Measurements from ENCODE around the gene SH3BP4. TPM values are rescaled to one million over a fixed set of nuclear protein-coding genes. Genes with fewer than 3 reads are reported as not detected.
A peak's percentile ranks its signal among the peaks of the same experiment; 100 is the strongest.

Gene SH3BP4
- total and polyA plus RNA-seq, 2 of the 13 experiments (the other 11 are each of a cell fraction or from before 2014, with no cell fraction given), result 34.6 to 99.1 TPM

DNA sequence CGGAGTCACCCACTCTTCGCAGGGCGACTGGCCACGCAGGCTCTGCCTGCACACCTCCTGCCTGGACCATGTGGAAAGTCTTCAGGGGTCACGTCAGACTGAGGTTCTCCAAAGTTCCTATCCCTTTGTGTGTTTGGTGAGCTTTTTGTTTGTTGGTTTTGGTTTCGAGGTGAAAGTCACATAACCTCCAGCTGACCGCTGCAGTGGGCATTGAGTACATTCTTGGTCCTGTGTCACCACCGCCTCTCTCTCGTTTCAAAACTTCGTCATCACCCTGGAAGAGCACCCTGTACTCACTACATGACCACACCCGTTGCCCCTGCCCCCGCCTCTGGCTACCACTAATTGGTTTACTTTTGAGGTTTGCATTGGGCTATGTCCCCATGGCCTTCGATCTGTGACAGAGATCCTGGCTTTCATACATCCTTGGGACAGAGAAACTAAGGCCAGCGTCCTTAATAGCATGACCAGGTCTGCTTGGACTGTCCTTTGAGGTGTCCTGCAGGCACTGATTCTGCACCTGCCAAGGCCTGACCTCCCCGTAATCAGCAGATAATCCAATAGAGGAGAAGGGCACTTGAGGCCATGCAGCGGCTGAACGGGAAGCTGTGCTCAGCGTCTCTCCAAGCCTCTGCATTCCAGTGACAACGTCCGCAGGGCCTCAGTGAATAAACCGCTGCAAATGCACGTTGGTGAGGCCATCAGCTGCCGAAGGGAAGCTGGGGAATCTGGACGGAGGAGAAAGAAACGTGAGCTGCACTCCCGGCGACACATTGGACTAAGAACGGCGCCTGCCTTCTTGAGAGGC is 46.8 kb downstream of the SH3BP4 start (continued):
- TF ChIP-seq ZNF569 (CRISPR knock-in tag; IDR thresholded peaks at IDR 0.05; ENCODE audit: borderline replicate concordance) (no peak), IRX3 (CRISPR knock-in tag; IDR thresholded peaks at IDR 0.05; ENCODE audit: borderline replicate concordance, low read depth) (0 out of 2 replicates have a peak, but pooled peaks have one; percentile 38), MAF1 (CRISPR knock-in tag; IDR thresholded peaks at IDR 0.05; ENCODE audit: borderline replicate concordance) (no peak), TAF1 (CRISPR knock-in tag; IDR thresholded peaks at IDR 0.05) (peak; percentile 25; the same call in 1 of the 2 replicates), ZNF30 (CRISPR knock-in tag; IDR thresholded peaks at IDR 0.05) (no peak), ZNF510 (CRISPR knock-in tag; IDR thresholded peaks at IDR 0.05; ENCODE audit: low read depth) (no peak), CBX2 (IDR thresholded peaks at IDR 0.05; ENCODE audit: low read depth, low read length) (no peak), CBX2 (CRISPR knock-in tag; IDR thresholded peaks at IDR 0.05; ENCODE audit: low read depth) (no peak), ZNF572 (CRISPR knock-in tag; IDR thresholded peaks at IDR 0.05) (0 out of 2 replicates have a peak, but pooled peaks have one; percentile 55), NONO (IDR thresholded peaks at IDR 0.05) (no peak), NONO (CRISPR knock-in tag; conservative IDR thresholded peaks at IDR 0.05) (peak; percentile 81; the same call in 1 of the 2 replicates), ZNF629 (CRISPR knock-in tag; conservative IDR thresholded peaks at IDR 0.05) (no peak), NCOA5 (CRISPR knock-in tag; IDR thresholded peaks at IDR 0.05) (no peak), ZNF709 (CRISPR knock-in tag; IDR thresholded peaks at IDR 0.05) (no peak; the same call in 1 of the 2 replicates), MEF2D (CRISPR knock-in tag; IDR thresholded peaks at IDR 0.05) (peak; percentile 73; the same call in 1 of the 2 replicates), ZNF562 (CRISPR knock-in tag; IDR thresholded peaks at IDR 0.05; ENCODE audit: borderline replicate concordance) (no peak), BATF2 (CRISPR knock-in tag; IDR thresholded peaks at IDR 0.05) (no peak), PHF21A (CRISPR knock-in tag; IDR thresholded peaks at IDR 0.05) (peak; percentile 66; the same call in 1 of the 2 replicates), ZNF746 (CRISPR knock-in tag; IDR thresholded peaks at IDR 0.05) (no peak), ZNF670 (CRISPR knock-in tag; IDR thresholded peaks at IDR 0.05; ENCODE audit: borderline replicate concordance) (no peak), ZNF570 (CRISPR knock-in tag; IDR thresholded peaks at IDR 0.05; ENCODE audit: borderline replicate concordance) (no peak)
- TF ChIP-seq, protein P1, sequence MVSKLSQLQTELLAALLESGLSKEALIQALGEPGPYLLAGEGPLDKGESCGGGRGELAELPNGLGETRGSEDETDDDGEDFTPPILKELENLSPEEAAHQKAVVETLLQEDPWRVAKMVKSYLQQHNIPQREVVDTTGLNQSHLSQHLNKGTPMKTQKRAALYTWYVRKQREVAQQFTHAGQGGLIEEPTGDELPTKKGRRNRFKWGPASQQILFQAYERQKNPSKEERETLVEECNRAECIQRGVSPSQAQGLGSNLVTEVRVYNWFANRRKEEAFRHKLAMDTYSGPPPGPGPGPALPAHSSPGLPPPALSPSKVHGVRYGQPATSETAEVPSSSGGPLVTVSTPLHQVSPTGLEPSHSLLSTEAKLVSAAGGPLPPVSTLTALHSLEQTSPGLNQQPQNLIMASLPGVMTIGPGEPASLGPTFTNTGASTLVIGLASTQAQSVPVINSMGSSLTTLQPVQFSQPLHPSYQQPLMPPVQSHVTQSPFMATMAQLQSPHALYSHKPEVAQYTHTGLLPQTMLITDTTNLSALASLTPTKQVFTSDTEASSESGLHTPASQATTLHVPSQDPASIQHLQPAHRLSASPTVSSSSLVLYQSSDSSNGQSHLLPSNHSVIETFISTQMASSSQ (IDR thresholded peaks at IDR 0.05; ENCODE audit: low read depth), result peak; percentile 30; the same call in 1 of the 2 replicates
- TF ChIP-seq, protein P1 (CRISPR knock-in tag; IDR thresholded peaks at IDR 0.05; ENCODE audit: borderline replicate concordance), result no peak; the same call in 1 of the 2 replicates
- TF ChIP-seq, protein P2, sequence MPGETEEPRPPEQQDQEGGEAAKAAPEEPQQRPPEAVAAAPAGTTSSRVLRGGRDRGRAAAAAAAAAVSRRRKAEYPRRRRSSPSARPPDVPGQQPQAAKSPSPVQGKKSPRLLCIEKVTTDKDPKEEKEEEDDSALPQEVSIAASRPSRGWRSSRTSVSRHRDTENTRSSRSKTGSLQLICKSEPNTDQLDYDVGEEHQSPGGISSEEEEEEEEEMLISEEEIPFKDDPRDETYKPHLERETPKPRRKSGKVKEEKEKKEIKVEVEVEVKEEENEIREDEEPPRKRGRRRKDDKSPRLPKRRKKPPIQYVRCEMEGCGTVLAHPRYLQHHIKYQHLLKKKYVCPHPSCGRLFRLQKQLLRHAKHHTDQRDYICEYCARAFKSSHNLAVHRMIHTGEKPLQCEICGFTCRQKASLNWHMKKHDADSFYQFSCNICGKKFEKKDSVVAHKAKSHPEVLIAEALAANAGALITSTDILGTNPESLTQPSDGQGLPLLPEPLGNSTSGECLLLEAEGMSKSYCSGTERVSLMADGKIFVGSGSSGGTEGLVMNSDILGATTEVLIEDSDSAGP (CRISPR knock-in tag; IDR thresholded peaks at IDR 0.05; ENCODE audit: borderline replicate concordance), result peak; percentile 62; the same call in 1 of the 2 replicates

Measured in HepG2 (cell line).